WTC11 (cell line): ENCODE data around the gene SLIT1. TPM values are rescaled to one million over a fixed set of nuclear protein-coding genes. Genes with fewer than 3 reads are reported as not detected.

Source experiments
- ATAC-seq: fragments of 200-7000 bp; cut with Tn5 transposase; 2 replicates; pipeline ENCODE4 v1.10.0; 2021; ENCODE audit warnings: mild to moderate bottlenecking, moderate library complexity
- CTCF ChIA-PET: fragments of 300-600 bp; sonication (Branson Sonifier 250); formaldehyde crosslinking; loops from one replicate; lab custom pipeline; 2021; ENCODE audit warnings: antibody characterized with exemption; lab: Charles Lee
- POLR2A ChIA-PET: fragments of 350-600 bp; sonication (Branson Sonifier 250); formaldehyde crosslinking; loops from one replicate; lab custom pipeline; 2021; ENCODE audit warnings: antibody characterized with exemption; lab: Charles Lee
- DNase-seq: peaks from one replicate; pipeline ENCODE4 v3.0.0; 2021; ENCODE audit warnings: low spot score
- H3K27ac Mint-ChIP-seq: 2 replicates; pipeline ENCODE4 v1.8.0; 2021; ENCODE audit warnings: mixed read lengths
- H3K27me3 Mint-ChIP-seq: 2 replicates; pipeline ENCODE4 v1.8.0; 2021; ENCODE audit warnings: low read depth, mild to moderate bottlenecking, moderate library complexity, mixed read lengths
- H3K36me3 Mint-ChIP-seq: 2 replicates; pipeline ENCODE4 v1.8.0; 2021; ENCODE audit warnings: mixed read lengths
- H3K4me1 Mint-ChIP-seq: 2 replicates; pipeline ENCODE4 v1.8.0; 2022; ENCODE audit warnings: mixed read lengths
- H3K4me3 Mint-ChIP-seq: 2 replicates; pipeline ENCODE4 v1.8.0; 2021; ENCODE audit warnings: mild to moderate bottlenecking, moderate library complexity, mixed read lengths
- H3K9me3 Mint-ChIP-seq: 2 replicates; pipeline ENCODE4 v1.8.0; 2021; ENCODE audit warnings: mixed read lengths
- ATF2 ChIP-seq: sonication (generic); formaldehyde crosslinking; IDR thresholded peaks from 2 replicates; pipeline ENCODE4 v1.8.1; 2022; ENCODE audit warnings: low read depth, missing genetic modification reagents, borderline replicate concordance
- CREM ChIP-seq: sonication (generic); formaldehyde crosslinking; IDR thresholded peaks from 2 replicates; pipeline ENCODE4 v1.8.1; 2022; ENCODE audit warnings: mild to moderate bottlenecking, missing genetic modification reagents, moderate library complexity
- ETV6 ChIP-seq: sonication (generic); formaldehyde crosslinking; IDR thresholded peaks from 2 replicates; pipeline ENCODE4 v1.8.1; 2022; ENCODE audit warnings: mild to moderate bottlenecking, missing genetic modification reagents
- MYBL2 ChIP-seq: sonication (generic); formaldehyde crosslinking; IDR thresholded peaks from 2 replicates; pipeline ENCODE4 v1.8.1; 2023; ENCODE audit warnings: mild to moderate bottlenecking, moderate library complexity, missing genetic modification reagents
- NFYB ChIP-seq: sonication (generic); formaldehyde crosslinking; conservative IDR thresholded peaks from 2 replicates; pipeline ENCODE4 v1.8.0; 2022; ENCODE audit warnings: low read depth, missing genetic modification reagents
- NR1H2 ChIP-seq: sonication (generic); formaldehyde crosslinking; IDR thresholded peaks from 2 replicates; pipeline ENCODE4 v1.9.0; 2021; ENCODE audit warnings: mild to moderate bottlenecking, moderate library complexity, missing genetic modification reagents
- NR2C2 ChIP-seq: sonication (generic); formaldehyde crosslinking; IDR thresholded peaks from 2 replicates; pipeline ENCODE4 v1.8.0; 2022; ENCODE audit warnings: mild to moderate bottlenecking, missing genetic modification reagents
- PRRX2 ChIP-seq: fragments of 250-450 bp; sonication (Bioruptor Pico); IDR thresholded peaks from 2 replicates; pipeline ENCODE4 v1.8.0; 2021; ENCODE audit warnings: mild to moderate bottlenecking
- SMAD3 ChIP-seq: sonication (generic); formaldehyde crosslinking; IDR thresholded peaks from 2 replicates; pipeline ENCODE4 v1.8.0; 2022; ENCODE audit warnings: missing genetic modification reagents, mild to moderate bottlenecking, borderline replicate concordance
- SOX15 ChIP-seq: fragments of 250-450 bp; sonication (Bioruptor Pico); IDR thresholded peaks from 2 replicates; pipeline ENCODE4 v1.9.0; 2021; ENCODE audit warnings: mild to moderate bottlenecking
- TEAD1 ChIP-seq: sonication (generic); formaldehyde crosslinking; IDR thresholded peaks from 2 replicates; pipeline ENCODE4 v1.8.0; 2022; ENCODE audit warnings: mild to moderate bottlenecking, missing genetic modification reagents
- TEAD4 ChIP-seq: sonication (generic); formaldehyde crosslinking; IDR thresholded peaks from 2 replicates; pipeline ENCODE4 v1.8.0; 2022; ENCODE audit warnings: mild to moderate bottlenecking, missing genetic modification reagents
- ZMAT4 ChIP-seq: fragments of 250-450 bp; sonication (Bioruptor Pico); IDR thresholded peaks from 2 replicates; pipeline ENCODE4 v1.9.0; 2021; ENCODE audit warnings: mild to moderate bottlenecking
- ZNF263 ChIP-seq: sonication (generic); formaldehyde crosslinking; IDR thresholded peaks from 2 replicates; pipeline ENCODE4 v1.8.1; 2022; ENCODE audit warnings: low read depth, mild to moderate bottlenecking, moderate library complexity, missing genetic modification reagents
- ZNF317 ChIP-seq: sonication (generic); formaldehyde crosslinking; IDR thresholded peaks from 2 replicates; pipeline ENCODE4 v1.8.1; 2023; ENCODE audit warnings: low read depth, mild to moderate bottlenecking, moderate library complexity, missing genetic modification reagents, borderline replicate concordance
- ZNF671 ChIP-seq: fragments of 250-450 bp; sonication (Bioruptor Pico); IDR thresholded peaks from 2 replicates; pipeline ENCODE4 v1.8.0; 2021; ENCODE audit warnings: mild to moderate bottlenecking
- total RNA-seq: library from RNA; stranded (reverse); gene quantifications from 3 replicates; pipeline ENCODE4 v1.2.3, GENCODE V29; 2021
- TF ChIP-seq, protein P1 (sequence below): sonication (generic); formaldehyde crosslinking; IDR thresholded peaks from 2 replicates; pipeline ENCODE4 v1.8.0; 2022; ENCODE audit warnings: mild to moderate bottlenecking, missing genetic modification reagents
- TF ChIP-seq, protein P2 (sequence below): fragments of 250-450 bp; sonication (Bioruptor Pico); IDR thresholded peaks from 2 replicates; pipeline ENCODE4 v1.9.0; 2021; ENCODE audit warnings: mild to moderate bottlenecking
- TF ChIP-seq, protein P3 (sequence below): sonication (generic); formaldehyde crosslinking; IDR thresholded peaks from 2 replicates; pipeline ENCODE4 v1.8.1; 2023; ENCODE audit warnings: mild to moderate bottlenecking, missing genetic modification reagents
- TF ChIP-seq, protein P4 (sequence below): sonication (generic); formaldehyde crosslinking; IDR thresholded peaks from 2 replicates; pipeline ENCODE4 v1.8.1; 2023; ENCODE audit warnings: mild to moderate bottlenecking, moderate library complexity, missing genetic modification reagents

The SLIT1 gene
- total RNA-seq, 1 experiment from 2014 or later: 1.6 TPM

DNA sequence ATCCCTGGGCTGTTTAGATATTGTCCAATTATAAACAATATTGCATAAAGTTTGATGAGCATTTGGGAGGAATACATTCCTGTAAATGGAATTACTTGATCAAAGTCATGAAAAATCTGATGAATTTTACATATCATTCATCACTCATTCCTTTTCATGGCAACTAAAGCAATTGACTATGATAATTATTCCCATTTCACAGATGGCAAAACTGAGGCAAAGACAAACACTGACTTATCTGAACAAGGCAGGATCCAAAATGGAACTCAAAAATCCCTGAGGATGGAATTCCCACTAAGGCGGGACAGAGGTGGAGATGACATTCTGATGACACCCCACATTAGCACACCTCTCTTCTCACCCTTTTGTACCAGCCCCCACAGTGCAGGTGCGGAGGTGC, 17.1 kb downstream of the SLIT1 start:
- Mint-ChIP-seq H3K4me3 (no peak overlapping the region), H3K27ac (no peak overlapping the region; the same call in 1 of the 2 replicates), H3K27me3 (no peaks in the 10 kb centered on the region), H3K36me3 (no peaks in the 10 kb centered on the region), H3K9me3 (no peaks in the 10 kb centered on the region), H3K4me1 (peaks cover 13% of the 10 kb centered on the region)
- ATAC-seq (no peak), DNase-seq (no peak)
- ChIA-PET CTCF (interaction anchor here (0.6 to 0.7 kb wide), 2 partner anchors 28 to 65 kb away, joined by 3 to 6 read pairs; no protein-coding TSS in a partner anchor), POLR2A (no interaction called here)
- TF ChIP-seq TEAD4 (no peak), ZMAT4 (CRISPR knock-in tag) (no peak), ZNF671 (CRISPR knock-in tag) (no peak), ZNF317 (CRISPR knock-in tag) (no peak), ETV6 (no peak), MYBL2 (CRISPR knock-in tag) (no peak), NR1H2 (CRISPR knock-in tag) (no peak), TEAD1 (no peak), SMAD3 (no peak), PRRX2 (CRISPR knock-in tag) (no peak), NR2C2 (CRISPR knock-in tag) (no peak), ZNF263 (no peak), CREM (CRISPR knock-in tag) (no peak), ATF2 (no peak), SOX15 (CRISPR knock-in tag) (no peak), NFYB (no peak)
- TF ChIP-seq, protein P1, sequence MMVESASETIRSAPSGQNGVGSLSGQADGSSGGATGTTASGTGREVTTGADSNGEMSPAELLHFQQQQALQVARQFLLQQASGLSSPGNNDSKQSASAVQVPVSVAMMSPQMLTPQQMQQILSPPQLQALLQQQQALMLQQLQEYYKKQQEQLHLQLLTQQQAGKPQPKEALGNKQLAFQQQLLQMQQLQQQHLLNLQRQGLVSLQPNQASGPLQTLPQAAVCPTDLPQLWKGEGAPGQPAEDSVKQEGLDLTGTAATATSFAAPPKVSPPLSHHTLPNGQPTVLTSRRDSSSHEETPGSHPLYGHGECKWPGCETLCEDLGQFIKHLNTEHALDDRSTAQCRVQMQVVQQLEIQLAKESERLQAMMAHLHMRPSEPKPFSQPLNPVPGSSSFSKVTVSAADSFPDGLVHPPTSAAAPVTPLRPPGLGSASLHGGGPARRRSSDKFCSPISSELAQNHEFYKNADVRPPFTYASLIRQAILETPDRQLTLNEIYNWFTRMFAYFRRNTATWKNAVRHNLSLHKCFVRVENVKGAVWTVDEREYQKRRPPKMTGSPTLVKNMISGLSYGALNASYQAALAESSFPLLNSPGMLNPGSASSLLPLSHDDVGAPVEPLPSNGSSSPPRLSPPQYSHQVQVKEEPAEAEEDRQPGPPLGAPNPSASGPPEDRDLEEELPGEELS: no peak
- TF ChIP-seq, protein P2, sequence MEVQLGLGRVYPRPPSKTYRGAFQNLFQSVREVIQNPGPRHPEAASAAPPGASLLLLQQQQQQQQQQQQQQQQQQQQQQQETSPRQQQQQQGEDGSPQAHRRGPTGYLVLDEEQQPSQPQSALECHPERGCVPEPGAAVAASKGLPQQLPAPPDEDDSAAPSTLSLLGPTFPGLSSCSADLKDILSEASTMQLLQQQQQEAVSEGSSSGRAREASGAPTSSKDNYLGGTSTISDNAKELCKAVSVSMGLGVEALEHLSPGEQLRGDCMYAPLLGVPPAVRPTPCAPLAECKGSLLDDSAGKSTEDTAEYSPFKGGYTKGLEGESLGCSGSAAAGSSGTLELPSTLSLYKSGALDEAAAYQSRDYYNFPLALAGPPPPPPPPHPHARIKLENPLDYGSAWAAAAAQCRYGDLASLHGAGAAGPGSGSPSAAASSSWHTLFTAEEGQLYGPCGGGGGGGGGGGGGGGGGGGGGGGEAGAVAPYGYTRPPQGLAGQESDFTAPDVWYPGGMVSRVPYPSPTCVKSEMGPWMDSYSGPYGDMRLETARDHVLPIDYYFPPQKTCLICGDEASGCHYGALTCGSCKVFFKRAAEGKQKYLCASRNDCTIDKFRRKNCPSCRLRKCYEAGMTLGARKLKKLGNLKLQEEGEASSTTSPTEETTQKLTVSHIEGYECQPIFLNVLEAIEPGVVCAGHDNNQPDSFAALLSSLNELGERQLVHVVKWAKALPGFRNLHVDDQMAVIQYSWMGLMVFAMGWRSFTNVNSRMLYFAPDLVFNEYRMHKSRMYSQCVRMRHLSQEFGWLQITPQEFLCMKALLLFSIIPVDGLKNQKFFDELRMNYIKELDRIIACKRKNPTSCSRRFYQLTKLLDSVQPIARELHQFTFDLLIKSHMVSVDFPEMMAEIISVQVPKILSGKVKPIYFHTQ (CRISPR knock-in tag): no peak
- TF ChIP-seq, protein P3, sequence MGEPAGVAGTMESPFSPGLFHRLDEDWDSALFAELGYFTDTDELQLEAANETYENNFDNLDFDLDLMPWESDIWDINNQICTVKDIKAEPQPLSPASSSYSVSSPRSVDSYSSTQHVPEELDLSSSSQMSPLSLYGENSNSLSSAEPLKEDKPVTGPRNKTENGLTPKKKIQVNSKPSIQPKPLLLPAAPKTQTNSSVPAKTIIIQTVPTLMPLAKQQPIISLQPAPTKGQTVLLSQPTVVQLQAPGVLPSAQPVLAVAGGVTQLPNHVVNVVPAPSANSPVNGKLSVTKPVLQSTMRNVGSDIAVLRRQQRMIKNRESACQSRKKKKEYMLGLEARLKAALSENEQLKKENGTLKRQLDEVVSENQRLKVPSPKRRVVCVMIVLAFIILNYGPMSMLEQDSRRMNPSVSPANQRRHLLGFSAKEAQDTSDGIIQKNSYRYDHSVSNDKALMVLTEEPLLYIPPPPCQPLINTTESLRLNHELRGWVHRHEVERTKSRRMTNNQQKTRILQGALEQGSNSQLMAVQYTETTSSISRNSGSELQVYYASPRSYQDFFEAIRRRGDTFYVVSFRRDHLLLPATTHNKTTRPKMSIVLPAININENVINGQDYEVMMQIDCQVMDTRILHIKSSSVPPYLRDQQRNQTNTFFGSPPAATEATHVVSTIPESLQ (CRISPR knock-in tag): no peak
- TF ChIP-seq, protein P4, sequence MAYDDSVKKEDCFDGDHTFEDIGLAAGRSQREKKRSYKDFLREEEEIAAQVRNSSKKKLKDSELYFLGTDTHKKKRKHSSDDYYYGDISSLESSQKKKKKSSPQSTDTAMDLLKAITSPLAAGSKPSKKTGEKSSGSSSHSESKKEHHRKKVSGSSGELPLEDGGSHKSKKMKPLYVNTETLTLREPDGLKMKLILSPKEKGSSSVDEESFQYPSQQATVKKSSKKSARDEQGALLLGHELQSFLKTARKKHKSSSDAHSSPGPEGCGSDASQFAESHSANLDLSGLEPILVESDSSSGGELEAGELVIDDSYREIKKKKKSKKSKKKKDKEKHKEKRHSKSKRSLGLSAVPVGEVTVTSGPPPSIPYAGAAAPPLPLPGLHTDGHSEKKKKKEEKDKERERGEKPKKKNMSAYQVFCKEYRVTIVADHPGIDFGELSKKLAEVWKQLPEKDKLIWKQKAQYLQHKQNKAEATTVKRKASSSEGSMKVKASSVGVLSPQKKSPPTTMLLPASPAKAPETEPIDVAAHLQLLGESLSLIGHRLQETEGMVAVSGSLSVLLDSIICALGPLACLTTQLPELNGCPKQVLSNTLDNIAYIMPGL: no peak
